ENCODE data around the gene UBTF. TPM values are rescaled to one million over a fixed set of nuclear protein-coding genes. Genes with fewer than 3 reads are reported as not detected.

Gene UBTF
- total and polyA plus RNA-seq, 2 of the 4 experiments (the other 2 are of a cell fraction): 29.7 to 42.1 TPM

Small RNA genes within 50 kb of the gene (microRNA-seq; reads per million reads assigned to microRNA genes)
- gene MIR6782 (ENCODE audit: insufficient read depth in 1 of 2, insufficient read length in 1 of 2, unreplicated experiment in 1 of 2): 0 reads per million in 2 experiments

Small RNA genes within 50 kb of the gene (small RNA-seq; reads per million reads assigned to genes)
- 0 to 0.24 (median 0) reads per million in 5 experiments for gene MIR6782

Other genes starting within 250 kb of the UBTF start
- gene NAGS, start 215.1 kb downstream of the UBTF start, total RNA-seq (2012; rRNA removed): 0.28 and 0.54 TPM in 2 replicates
- gene NAGS, start 215.1 kb downstream of the UBTF start, polyA plus RNA-seq (2012; rRNA removed): 0.92 and 0.99 TPM in 2 replicates
- 36.6 and 42.5 TPM in 2 replicates for gene TMEM101, start 204.7 kb downstream of the UBTF start, total RNA-seq (2012; rRNA removed)
- gene TMEM101, start 204.7 kb downstream of the UBTF start, polyA plus RNA-seq (2012; rRNA removed): 30.7 and 34.4 TPM in 2 replicates
- 41.0 and 50.3 TPM in 2 replicates for gene LSM12, start 153.0 kb downstream of the UBTF start, total RNA-seq (2012; rRNA removed)
- 37.6 and 38.0 TPM in 2 replicates for gene LSM12, start 153.0 kb downstream of the UBTF start, polyA plus RNA-seq (2012; rRNA removed)
- gene G6PC3, start 148.9 kb downstream of the UBTF start, total RNA-seq (2012; rRNA removed): 19.4 and 20.4 TPM in 2 replicates
- 107 and 127 TPM in 2 replicates for gene G6PC3, start 148.9 kb downstream of the UBTF start, polyA plus RNA-seq (2012; rRNA removed)
- 61.3 and 71.4 TPM in 2 replicates for gene HDAC5, start 96.0 kb downstream of the UBTF start, total RNA-seq (2012; rRNA removed)
- 47.0 and 50.0 TPM in 2 replicates for gene HDAC5, start 96.0 kb downstream of the UBTF start, polyA plus RNA-seq (2012; rRNA removed)
- 2.8 and 3.2 TPM in 2 replicates for gene HROB, start 77.7 kb downstream of the UBTF start, total RNA-seq (2012; rRNA removed)
- 4.0 and 4.4 TPM in 2 replicates for gene HROB, start 77.7 kb downstream of the UBTF start, polyA plus RNA-seq (2012; rRNA removed)
- not detected in 2 replicates for gene ASB16, start 49.0 kb downstream of the UBTF start, total RNA-seq (2012; rRNA removed)
- gene ASB16, start 49.0 kb downstream of the UBTF start, polyA plus RNA-seq (2012; rRNA removed): 0.05 and 0.06 TPM in 2 replicates
- 16.5 and 17.8 TPM in 2 replicates for gene TMUB2, start 32.7 kb downstream of the UBTF start, total RNA-seq (2012; rRNA removed)
- gene TMUB2, start 32.7 kb downstream of the UBTF start, polyA plus RNA-seq (2012; rRNA removed): 42.5 and 43.6 TPM in 2 replicates
- gene ATXN7L3, start 19.8 kb downstream of the UBTF start, total RNA-seq (2012; rRNA removed): 17.2 and 17.5 TPM in 2 replicates
- gene ATXN7L3, start 19.8 kb downstream of the UBTF start, polyA plus RNA-seq (2012; rRNA removed): 38.3 and 40.9 TPM in 2 replicates
- not detected in 2 replicates for gene SLC4A1, start 48.5 kb upstream of the UBTF start, total RNA-seq (2012; rRNA removed)
- gene SLC4A1, start 48.5 kb upstream of the UBTF start, polyA plus RNA-seq (2012; rRNA removed): not detected in 2 replicates
- gene RUNDC3A, start 88.9 kb upstream of the UBTF start, total RNA-seq (2012; rRNA removed): under 0.01 TPM in 2 replicates
- 0.07 and 0.34 TPM in 2 replicates for gene RUNDC3A, start 88.9 kb upstream of the UBTF start, polyA plus RNA-seq (2012; rRNA removed)
- 49.1 and 49.2 TPM in 2 replicates for gene SLC25A39, start 105.1 kb upstream of the UBTF start, total RNA-seq (2012; rRNA removed)
- gene SLC25A39, start 105.1 kb upstream of the UBTF start, polyA plus RNA-seq (2012; rRNA removed): 99.7 and 119 TPM in 2 replicates
- gene GRN, start 125.6 kb upstream of the UBTF start, total RNA-seq (2012; rRNA removed): 38.9 and 39.2 TPM in 2 replicates
- 494 and 588 TPM in 2 replicates for gene GRN, start 125.6 kb upstream of the UBTF start, polyA plus RNA-seq (2012; rRNA removed)
- 3.1 and 3.2 TPM in 2 replicates for gene FAM171A2, start 144.2 kb upstream of the UBTF start, total RNA-seq (2012; rRNA removed)
- gene FAM171A2, start 144.2 kb upstream of the UBTF start, polyA plus RNA-seq (2012; rRNA removed): 5.9 and 8.1 TPM in 2 replicates
- under 0.01 TPM in 2 replicates for gene ITGA2B, start 170.0 kb upstream of the UBTF start, total RNA-seq (2012; rRNA removed)
- 0.22 and 0.26 TPM in 2 replicates for gene ITGA2B, start 170.0 kb upstream of the UBTF start, polyA plus RNA-seq (2012; rRNA removed)

All from IMR-90 (cell line).